GM18519 (cell line): ENCODE data around the gene TMCC1.
"Not testable (repeated sequence)": the region's sequence is repeated elsewhere in the genome, so short reads cannot be mapped to it uniquely, and the experiment has no call there.

Source experiments
- ATAC-seq: cut with Tn5 transposase; IDR thresholded peaks from one replicate; pipeline ENCODE4 v1.9.1; 2021; ENCODE audit warnings: mild to moderate bottlenecking, moderate library complexity; ENCODE audit not compliant: unreplicated experiment, low FRiP score

The TMCC1 gene

GRCh38 chr3:129690963-129691362 lies 202.5 kb downstream of the TMCC1 start:
- no peak for ATAC-seq

GRCh38 chr3:129690406-129690805 lies 203.1 kb downstream of the TMCC1 start:
- peak; percentile 86 for ATAC-seq

- no peak for ATAC-seq
Observed at GRCh38 chr3:129689036-129689435, 204.5 kb downstream of the TMCC1 start.

DNA sequence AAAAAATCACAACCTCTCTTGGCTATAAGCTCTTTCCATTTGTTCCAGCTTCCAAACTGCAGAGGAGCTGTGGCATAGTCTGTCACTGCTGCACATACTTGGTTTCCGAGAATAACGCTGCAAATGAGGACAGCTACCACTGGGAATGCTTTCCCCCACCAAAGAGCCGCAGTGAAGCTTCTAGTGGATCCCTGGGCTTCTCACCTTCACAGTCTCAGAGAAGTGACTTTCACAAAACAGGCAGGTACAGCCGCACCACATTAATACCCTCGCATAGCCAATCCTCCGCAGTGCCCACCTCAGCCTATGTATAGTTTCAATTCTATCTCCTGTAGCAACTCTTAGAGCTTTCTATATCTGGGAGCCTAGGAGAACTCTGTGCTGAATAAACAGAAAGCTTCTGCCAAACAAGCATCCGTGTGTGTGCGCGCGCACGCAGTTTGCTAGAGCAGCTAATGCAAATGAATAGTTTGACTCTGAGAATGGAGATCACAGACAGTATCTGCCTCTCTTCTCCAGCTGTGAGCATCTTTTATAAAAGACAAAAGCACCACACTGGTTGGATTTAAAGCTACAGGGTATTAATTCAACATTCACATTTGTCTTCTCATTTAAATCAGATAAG lies 205.1 kb downstream of the TMCC1 start:
- ATAC-seq = no peak

GRCh38 chr3:129687586-129688125 lies 205.9 kb downstream of the TMCC1 start:
- no peak for ATAC-seq

- no peak for ATAC-seq
Observed at GRCh38 chr3:129686941-129687340, 206.6 kb downstream of the TMCC1 start.

DNA sequence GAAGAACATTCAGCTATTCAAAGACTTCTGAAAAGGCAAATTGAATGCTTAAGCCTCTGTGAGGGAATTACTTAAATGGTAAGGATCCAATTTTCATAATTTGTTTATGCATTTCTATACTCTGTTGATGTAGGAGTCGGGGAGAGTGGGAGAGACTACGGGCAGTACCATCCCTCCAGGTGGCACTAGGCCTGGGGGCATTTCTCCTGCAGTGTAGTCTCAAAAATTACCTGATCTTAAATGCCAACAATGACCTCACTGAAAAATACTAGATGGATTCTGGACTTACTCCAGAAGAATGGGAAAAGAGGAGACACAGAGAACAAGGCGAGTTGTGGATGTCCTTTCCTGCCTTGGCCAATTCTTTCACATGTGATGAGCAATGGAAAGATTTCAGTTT lies 209.2 kb downstream of the TMCC1 start:
- ATAC-seq = no peak

DNA sequence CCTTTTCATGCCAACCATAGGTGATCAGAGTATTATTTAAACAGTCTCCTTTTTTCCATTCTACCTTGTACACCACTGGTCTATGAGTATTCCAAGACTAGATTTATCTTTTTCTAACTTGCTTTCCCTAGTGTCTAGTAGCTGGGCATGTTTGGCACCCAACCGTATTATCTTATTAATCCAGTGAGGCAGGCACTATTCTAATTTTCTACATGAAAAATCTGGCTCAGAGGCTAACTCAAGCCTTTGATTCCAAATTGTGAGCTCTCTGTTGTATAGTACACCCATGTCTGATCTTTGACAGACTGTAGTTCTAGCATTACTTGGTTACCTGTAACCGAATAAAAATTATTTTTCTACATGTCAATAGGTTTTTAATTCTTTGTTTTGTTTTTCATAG lies 210.3 kb downstream of the TMCC1 start:
- ATAC-seq = no peak

GRCh38 chr3:129676985-129677384 lies 216.5 kb downstream of the TMCC1 start:
- ATAC-seq = no peak

GRCh38 chr3:129674798-129675123 lies 218.8 kb downstream of the TMCC1 start:
- ATAC-seq = not testable (repeated sequence)

DNA sequence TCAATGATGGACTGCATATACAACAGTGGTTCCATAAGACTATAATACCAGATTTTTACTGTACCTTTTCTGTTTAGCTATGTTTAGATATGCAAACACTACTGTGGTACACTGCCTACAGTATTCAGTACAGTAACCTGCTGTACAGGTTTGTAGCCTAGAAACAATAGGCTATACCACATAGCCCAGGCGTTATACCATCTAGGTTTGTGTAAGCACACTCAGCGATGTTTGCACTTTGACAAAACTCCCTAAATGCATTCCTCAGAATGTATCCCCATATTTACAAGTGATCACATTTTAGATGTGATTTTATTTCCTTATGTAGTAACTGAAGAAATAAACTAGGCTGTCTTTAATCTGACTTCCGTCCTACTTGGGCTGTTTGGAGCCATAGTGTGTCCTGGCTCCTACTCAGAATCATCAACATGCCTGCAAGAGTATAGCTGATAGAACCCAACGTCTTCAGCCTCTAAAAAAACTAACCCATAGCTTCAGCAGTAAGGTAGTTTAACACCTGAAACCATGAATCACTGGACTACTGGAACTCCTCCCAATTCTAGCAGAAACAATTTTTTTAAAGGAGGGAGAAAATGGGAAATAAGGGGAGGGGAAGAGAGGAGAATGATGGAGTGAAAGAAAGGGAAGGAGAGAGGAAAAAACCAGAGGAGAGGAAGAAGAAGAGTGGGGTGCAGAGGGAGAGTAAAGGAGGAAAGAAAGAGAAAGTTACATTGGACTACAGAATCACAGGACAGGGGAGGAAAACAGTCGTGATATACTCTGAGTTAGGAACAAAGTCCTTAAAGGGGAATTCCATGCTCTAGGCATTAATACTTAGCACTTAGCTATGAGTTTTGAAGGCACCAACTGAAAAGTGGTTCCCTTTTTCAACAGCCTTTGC lies 219.4 kb downstream of the TMCC1 start:
- no peak for ATAC-seq

- no peak for ATAC-seq
Observed at GRCh38 chr3:129673012-129673411, 220.5 kb downstream of the TMCC1 start.

DNA sequence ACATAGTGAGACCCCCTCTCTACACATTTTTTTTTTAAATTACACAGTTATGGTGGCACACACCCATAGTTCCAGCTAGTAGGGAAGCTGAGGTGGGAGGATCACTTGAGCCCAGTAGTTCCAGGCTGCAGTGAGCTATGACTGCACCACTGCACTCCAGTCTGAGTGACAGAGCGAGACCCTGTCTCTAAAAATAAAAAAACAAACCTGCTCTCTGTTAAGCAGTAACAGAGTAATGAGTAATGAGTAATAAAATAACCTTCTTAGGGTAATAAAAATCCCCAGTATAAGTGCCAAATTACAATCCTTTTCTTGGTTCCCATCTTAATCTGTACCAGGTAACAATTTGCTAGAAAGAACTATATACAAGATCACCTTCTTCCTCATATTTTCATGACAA lies 221.1 kb downstream of the TMCC1 start:
- no peak for ATAC-seq

GRCh38 chr3:129665024-129665768 lies 228.3 kb downstream of the TMCC1 start:
- ATAC-seq = no peak

GRCh38 chr3:129663930-129664646 lies 229.4 kb downstream of the TMCC1 start:
- ATAC-seq = no peak

GRCh38 chr3:129663045-129663446 lies 230.5 kb downstream of the TMCC1 start:
- no peak for ATAC-seq

GRCh38 chr3:129662191-129662608 lies 231.3 kb downstream of the TMCC1 start:
- ATAC-seq = no peak

DNA sequence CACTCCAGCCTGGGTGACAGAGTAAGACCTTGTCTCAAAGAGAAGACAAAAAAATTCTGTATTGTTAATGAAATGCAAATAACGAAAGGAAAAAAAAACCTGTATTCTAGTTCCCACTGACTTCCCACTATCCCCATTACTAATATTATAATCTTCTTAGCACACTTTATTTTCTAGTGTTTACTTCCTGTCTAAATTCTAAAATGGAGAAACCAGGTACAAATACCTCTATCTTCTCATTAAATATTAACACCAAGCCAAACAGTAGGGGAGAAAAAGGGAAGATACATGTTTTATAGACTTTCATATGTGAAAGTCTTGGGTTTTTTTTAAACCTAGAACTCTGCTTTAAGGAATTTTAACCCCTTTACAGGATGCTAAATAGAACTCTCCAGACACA lies 231.7 kb downstream of the TMCC1 start:
- no peak for ATAC-seq

- no peak for ATAC-seq
Observed at GRCh38 chr3:129658110-129658843, 235.2 kb downstream of the TMCC1 start.
